Glomerular endothelial cell (primary cell): ENCODE data around the gene GATA2. TPM values are rescaled to one million over a fixed set of nuclear protein-coding genes. Genes with fewer than 3 reads are reported as not detected.

Experiments
- DNase-seq: peaks from one replicate; pipeline ENCODE4 v3.0.0-alpha.2; 2011; ENCODE audit warnings: low read depth, low spot score; ENCODE audit errors: extremely low read depth
- total RNA-seq: library from RNA; depleted of rRNA; stranded (reverse); fragments of >200 nt; gene quantifications from 2 replicates; pipeline ENCODE4 v1.2.3, GENCODE V29; 2015

GATA2 gene
- total RNA-seq, 1 donor from 2014 or later: 46.6 TPM

GRCh38 chr3:128461731-128462130 lies 31.3 kb downstream of the GATA2 start:
- DNase-seq: no peak

GRCh38 chr3:128459461-128459820 lies 33.6 kb downstream of the GATA2 start:
- no peak for DNase-seq

GRCh38 chr3:128458746-128459460 lies 34.1 kb downstream of the GATA2 start:
- DNase-seq: no peak

- DNase-seq: no peak
Observed at GRCh38 chr3:128457937-128458336, 35.1 kb downstream of the GATA2 start.

GRCh38 chr3:128456776-128457715 lies 36.0 kb downstream of the GATA2 start:
- DNase-seq: no peak

- no peak for DNase-seq
Observed at GRCh38 chr3:128455786-128456748, 36.9 kb downstream of the GATA2 start.

GRCh38 chr3:128455116-128455515 lies 37.9 kb downstream of the GATA2 start:
- no peak for DNase-seq

GRCh38 chr3:128454310-128454618 lies 38.7 kb downstream of the GATA2 start:
- no peak for DNase-seq

GRCh38 chr3:128453501-128454309 lies 39.3 kb downstream of the GATA2 start:
- no peak for DNase-seq

- no peak for DNase-seq
Observed at GRCh38 chr3:128452678-128453275, 40.2 kb downstream of the GATA2 start.

- DNase-seq: no peak
Observed at GRCh38 chr3:128452120-128452519, 40.9 kb downstream of the GATA2 start.

- no peak for DNase-seq
Observed at GRCh38 chr3:128449111-128449638, 43.8 kb downstream of the GATA2 start.

GRCh38 chr3:128448491-128448890 lies 44.5 kb downstream of the GATA2 start:
- DNase-seq: no peak

GRCh38 chr3:128447561-128448013 lies 45.4 kb downstream of the GATA2 start:
- no peak for DNase-seq

- no peak for DNase-seq
Observed at GRCh38 chr3:128446821-128447220, 46.2 kb downstream of the GATA2 start.

- DNase-seq: no peak
Observed at GRCh38 chr3:128445357-128445756, 47.6 kb downstream of the GATA2 start.

GRCh38 chr3:128443771-128444170 lies 49.2 kb downstream of the GATA2 start:
- DNase-seq: no peak

- DNase-seq: no peak
Observed at GRCh38 chr3:128442949-128443348, 50.1 kb downstream of the GATA2 start.

- no peak for DNase-seq
Observed at GRCh38 chr3:128442070-128442469, 50.9 kb downstream of the GATA2 start.
